Gastroesophageal sphincter (tissue), 4 donors: ENCODE measurements around the gene ADAMTS3. TPM values are rescaled to one million over a fixed set of nuclear protein-coding genes. Genes with fewer than 3 reads are reported as not detected.

ENCODE experiments used
- ATAC-seq: fragments of 150-250 bp; one replicate; pipeline ENCODE4 v1.9.1; 2016; ENCODE audit warnings: mild to moderate bottlenecking, moderate library complexity
- H3K27ac ChIP-seq, 4 donors: fragments of 200-600 bp; sonication (generic) in 3 of 4; 1 replicate in 3 of 4; 2 replicates in 1 of 4; pipeline ENCODE4 v1.5.1; 2016 to 2019
- H3K27me3 ChIP-seq: fragments of 200-600 bp; sonication (generic); one replicate; pipeline ENCODE4 v1.5.1; 2019
- H3K36me3 ChIP-seq, 2 donors: fragments of 200-600 bp; sonication (generic); one replicate each; pipeline ENCODE4 v1.5.1; 2019; ENCODE audit warnings: control low read depth in 1 of 2
- H3K4me1 ChIP-seq, 3 donors: fragments of 200-600 bp; sonication (generic); 1 replicate in 2 of 3; 2 replicates in 1 of 3; pipeline ENCODE4 v1.5.1; 2016 to 2019; ENCODE audit warnings: control low read depth in 2 of 3
- H3K4me3 ChIP-seq, 2 donors: fragments of 200-600 bp; sonication (generic); one replicate each; pipeline ENCODE4 v1.5.1; 2019; ENCODE audit warnings: mild to moderate bottlenecking in 1 of 2, moderate library complexity in 1 of 2
- H3K9me3 ChIP-seq, 3 donors: fragments of 200-600 bp; sonication (generic); one replicate each; pipeline ENCODE4 v1.5.1; 2017 to 2019; ENCODE audit warnings: control low read depth in 2 of 3
- EP300 ChIP-seq: sonication (generic); formaldehyde crosslinking; IDR thresholded peaks from one replicate; pipeline ENCODE4 v1.6.1; 2017; ENCODE audit warnings: antibody characterized with exemption, mild to moderate bottlenecking
- POLR2A ChIP-seq, 2 donors: fragments of 450-650 bp; IDR thresholded peaks; one replicate each; pipeline ENCODE4 v1.6.1; 2017; ENCODE audit warnings: antibody characterized with exemption in 2 of 2, mild to moderate bottlenecking in 2 of 2, moderate library complexity in 1 of 2
- POLR2AphosphoS5 ChIP-seq: sonication (generic); formaldehyde crosslinking; IDR thresholded peaks from one replicate; pipeline ENCODE4 v1.6.1; 2017; ENCODE audit warnings: antibody characterized with exemption
- WGBS, 2 donors: methylation state at CpG; one replicate each; pipeline ENCODE4 v1.1.5; 2018; ENCODE audit warnings: low coverage in 1 of 2; 5-methylcytosine and 5-hydroxymethylcytosine counted together
- total RNA-seq, 4 donors: library from RNA; depleted of rRNA; stranded (reverse); fragments of >200 nt; gene quantifications; one replicate each; pipeline ENCODE4 v1.1.0, GENCODE V29; 2016
- TF ChIP-seq, protein P1 (sequence below), 4 experiments: fragments of 200-600 bp in 2 of 4; fragments of 450-650 bp in 2 of 4; sonication (generic) in 1 of 4; IDR thresholded peaks; one replicate each; pipeline ENCODE4 v1.5.1; 2017 to 2019; ENCODE audit warnings: antibody characterized with exemption in 4 of 4, mild to moderate bottlenecking in 2 of 4, moderate library complexity in 2 of 4

The ADAMTS3 gene
- total RNA-seq, 4 donors from 2014 or later, result 0.31 to 3.0 (median 1.1) TPM

DNA sequence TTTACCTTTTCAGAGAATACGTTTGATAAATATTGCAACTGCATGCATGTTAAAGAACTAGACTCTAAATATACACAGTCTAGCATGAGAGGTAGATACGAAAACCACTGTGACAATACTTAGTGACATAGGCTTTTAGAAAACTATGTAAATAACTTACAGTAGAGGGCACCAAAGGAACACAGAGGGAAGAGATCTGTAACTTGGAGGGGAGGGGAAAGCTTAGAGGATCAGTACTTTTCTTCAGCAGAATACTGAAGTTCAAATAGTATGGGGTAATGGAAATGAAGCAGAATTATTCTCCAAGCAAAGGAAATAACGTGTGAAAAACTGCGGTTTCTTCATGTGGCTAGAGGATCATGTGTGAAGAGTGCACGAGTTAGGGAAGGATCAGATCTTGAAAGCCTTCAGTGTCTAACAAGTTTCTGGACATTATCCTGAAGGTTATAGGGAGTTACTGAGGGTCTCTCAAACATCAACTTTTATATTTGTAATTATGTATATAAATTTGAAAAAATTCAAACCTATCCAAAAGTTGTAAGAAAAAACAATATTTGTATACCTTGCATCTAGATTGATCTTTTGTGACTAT, 273.0 kb downstream of the ADAMTS3 start:
- Histone ChIP-seq H3K27me3 (no peaks in the 10 kb centered on the region), H3K4me1 (no peaks in the 10 kb centered on the region), H3K27ac (no peak overlapping the region), H3K36me3 (no peaks in the 10 kb centered on the region), H3K9me3 (no peaks in the 10 kb centered on the region), H3K4me3 (no peak overlapping the region)
- TF ChIP-seq, protein P1, sequence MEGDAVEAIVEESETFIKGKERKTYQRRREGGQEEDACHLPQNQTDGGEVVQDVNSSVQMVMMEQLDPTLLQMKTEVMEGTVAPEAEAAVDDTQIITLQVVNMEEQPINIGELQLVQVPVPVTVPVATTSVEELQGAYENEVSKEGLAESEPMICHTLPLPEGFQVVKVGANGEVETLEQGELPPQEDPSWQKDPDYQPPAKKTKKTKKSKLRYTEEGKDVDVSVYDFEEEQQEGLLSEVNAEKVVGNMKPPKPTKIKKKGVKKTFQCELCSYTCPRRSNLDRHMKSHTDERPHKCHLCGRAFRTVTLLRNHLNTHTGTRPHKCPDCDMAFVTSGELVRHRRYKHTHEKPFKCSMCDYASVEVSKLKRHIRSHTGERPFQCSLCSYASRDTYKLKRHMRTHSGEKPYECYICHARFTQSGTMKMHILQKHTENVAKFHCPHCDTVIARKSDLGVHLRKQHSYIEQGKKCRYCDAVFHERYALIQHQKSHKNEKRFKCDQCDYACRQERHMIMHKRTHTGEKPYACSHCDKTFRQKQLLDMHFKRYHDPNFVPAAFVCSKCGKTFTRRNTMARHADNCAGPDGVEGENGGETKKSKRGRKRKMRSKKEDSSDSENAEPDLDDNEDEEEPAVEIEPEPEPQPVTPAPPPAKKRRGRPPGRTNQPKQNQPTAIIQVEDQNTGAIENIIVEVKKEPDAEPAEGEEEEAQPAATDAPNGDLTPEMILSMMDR (IDR thresholded peaks at IDR 0.05), result peak; percentile 38 to 79 (median 45)
- no peak for TF ChIP-seq POLR2A (IDR thresholded peaks at IDR 0.05)
- TF ChIP-seq POLR2AphosphoS5, result no peak
- no peak for TF ChIP-seq EP300
- 10 to 19% methylated on average over 3 to 5 of the region's 5 CpGs for WGBS, 2 donors
- no peak for ATAC-seq

DNA sequence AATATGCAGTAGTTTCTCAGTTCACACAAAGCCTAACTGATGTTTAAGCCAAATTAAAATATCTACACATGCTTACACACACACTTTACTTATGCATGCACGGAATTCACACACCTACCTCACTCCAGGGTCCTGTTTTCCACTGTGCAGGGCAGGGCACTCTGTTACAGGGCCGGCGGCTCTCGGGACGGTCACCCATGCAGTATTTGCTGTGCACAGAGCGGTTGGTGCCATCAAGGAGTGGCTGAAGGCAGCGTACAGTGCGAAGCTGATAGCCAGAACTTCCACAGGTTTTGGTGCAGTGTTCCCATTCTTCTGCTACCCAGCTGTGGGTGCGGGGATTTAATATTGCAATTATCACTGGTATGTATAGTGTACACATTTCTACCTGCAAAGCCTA, 278.3 kb downstream of the ADAMTS3 start:
- no peaks in the 10 kb centered on the region for H3K9me3 ChIP-seq
- no peak overlapping the region for H3K27ac ChIP-seq
- ATAC-seq, result no peak
- no peaks in the 10 kb centered on the region for H3K4me1 ChIP-seq
- TF ChIP-seq POLR2AphosphoS5, result no peak
- TF ChIP-seq EP300, result no peak
- WGBS, 2 donors, result 89 to 100% methylated on average over 1 to 3 of the region's 9 CpGs
- no peaks in the 10 kb centered on the region for H3K27me3 ChIP-seq
- H3K36me3 ChIP-seq, result no peaks in the 10 kb centered on the region
- no peak overlapping the region for H3K4me3 ChIP-seq

DNA sequence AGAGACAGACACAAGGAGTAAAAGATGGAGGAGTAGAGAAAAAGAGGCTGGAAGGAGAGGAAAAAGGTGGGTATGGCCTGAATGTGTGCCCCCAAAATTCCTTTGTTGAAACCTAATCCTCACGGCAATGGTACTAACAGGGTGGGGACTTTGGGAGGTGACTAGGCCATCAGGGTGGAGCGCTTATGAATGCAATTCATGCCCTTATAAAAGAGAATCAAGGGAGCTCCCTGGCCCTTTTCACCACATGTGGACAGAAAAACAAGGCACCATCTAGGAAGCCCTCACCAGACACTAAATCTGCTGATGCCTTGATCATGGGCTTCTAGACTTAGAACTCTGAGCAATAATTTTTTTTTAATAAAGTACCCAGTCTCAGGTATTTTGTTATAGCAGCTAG, 282.1 kb downstream of the ADAMTS3 start:
- WGBS, 2 donors, result 90% methylated on average over 2 of the region's 2 CpGs; no CpG with 5 or more reads in 1 of the 2 donors

DNA sequence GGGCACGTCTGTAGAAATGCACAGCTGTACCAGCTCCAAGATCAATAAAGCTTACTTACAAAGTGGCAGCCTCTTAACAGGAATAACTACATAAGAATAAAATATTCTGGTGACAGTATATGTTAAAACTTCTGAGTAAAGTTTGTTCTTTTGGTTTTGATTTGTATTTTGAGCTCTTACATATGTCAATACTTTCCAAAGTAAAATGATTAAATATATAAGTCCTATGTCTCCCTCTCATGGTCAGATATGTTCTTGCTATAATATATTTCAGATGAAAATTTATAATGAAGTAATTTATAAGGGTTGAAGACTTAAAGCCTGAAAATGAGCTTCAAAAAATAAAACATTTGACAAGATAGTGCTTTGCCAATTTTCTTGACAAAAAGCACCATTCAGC, 282.8 kb downstream of the ADAMTS3 start:
- ATAC-seq, result no peak
- Histone ChIP-seq H3K36me3 (no peaks in the 10 kb centered on the region), H3K4me3 (no peak overlapping the region), H3K4me1 (no peaks in the 10 kb centered on the region), H3K9me3 (no peaks in the 10 kb centered on the region), H3K27ac (no peak overlapping the region), H3K27me3 (no peaks in the 10 kb centered on the region)
- 85 to 86% methylated on average over 1 of the region's 1 CpG for WGBS, 2 donors
- TF ChIP-seq EP300 (no peak), POLR2AphosphoS5 (no peak), POLR2A (IDR thresholded peaks at IDR 0.05) (no peak)
- TF ChIP-seq, protein P1 (IDR thresholded peaks at IDR 0.05), result no peak

More for the DNA sequence above, 282.1 kb downstream of the ADAMTS3 start:
- Histone ChIP-seq H3K27me3 (no peaks in the 10 kb centered on the region), H3K27ac (no peak overlapping the region), H3K9me3 (no peaks in the 10 kb centered on the region), H3K4me3 (no peak overlapping the region), H3K36me3 (no peaks in the 10 kb centered on the region), H3K4me1 (no peaks in the 10 kb centered on the region)
- no peak for ATAC-seq
- no peak for TF ChIP-seq EP300
- TF ChIP-seq POLR2AphosphoS5, result no peak
- TF ChIP-seq, protein P1 (IDR thresholded peaks at IDR 0.05), result no peak
- no peak for TF ChIP-seq POLR2A (IDR thresholded peaks at IDR 0.05)

DNA sequence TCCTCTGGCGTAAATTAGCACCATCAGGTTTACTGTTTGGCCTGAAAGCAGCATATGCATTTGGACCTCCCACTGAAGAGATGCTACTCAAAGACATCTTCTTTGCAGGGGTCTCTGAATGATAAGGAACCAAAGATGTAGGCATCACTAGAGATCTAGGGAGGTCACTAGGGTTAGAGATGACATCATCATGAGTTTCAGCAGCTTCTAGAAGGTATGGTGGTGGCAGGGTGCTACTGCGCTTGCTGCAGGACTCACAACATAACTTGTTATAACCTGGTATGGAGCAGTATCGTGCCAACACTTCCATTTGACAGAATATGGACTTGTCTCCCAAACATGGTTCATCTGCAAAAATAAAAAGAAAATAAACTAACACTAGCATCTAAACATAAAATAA, 285.7 kb downstream of the ADAMTS3 start:
- Histone ChIP-seq H3K4me3 (no peak overlapping the region), H3K9me3 (no peaks in the 10 kb centered on the region), H3K27me3 (no peaks in the 10 kb centered on the region), H3K27ac (no peak overlapping the region), H3K36me3 (no peaks in the 10 kb centered on the region), H3K4me1 (no peaks in the 10 kb centered on the region)
- no peak for TF ChIP-seq POLR2A (IDR thresholded peaks at IDR 0.05)
- TF ChIP-seq EP300, result no peak
- no peak for TF ChIP-seq POLR2AphosphoS5
- TF ChIP-seq, protein P1 (IDR thresholded peaks at IDR 0.05), result no peak
- ATAC-seq, result no peak
- 93 to 100% methylated on average over 2 to 3 of the region's 3 CpGs for WGBS, 2 donors
